Measurements from ENCODE around the gene JAZF1. TPM values are rescaled to one million over a fixed set of nuclear protein-coding genes. Genes with fewer than 3 reads are reported as not detected.

Gene JAZF1
- total RNA-seq, 2 donors from 2014 or later: 13.9 to 16.5 TPM

DNA sequence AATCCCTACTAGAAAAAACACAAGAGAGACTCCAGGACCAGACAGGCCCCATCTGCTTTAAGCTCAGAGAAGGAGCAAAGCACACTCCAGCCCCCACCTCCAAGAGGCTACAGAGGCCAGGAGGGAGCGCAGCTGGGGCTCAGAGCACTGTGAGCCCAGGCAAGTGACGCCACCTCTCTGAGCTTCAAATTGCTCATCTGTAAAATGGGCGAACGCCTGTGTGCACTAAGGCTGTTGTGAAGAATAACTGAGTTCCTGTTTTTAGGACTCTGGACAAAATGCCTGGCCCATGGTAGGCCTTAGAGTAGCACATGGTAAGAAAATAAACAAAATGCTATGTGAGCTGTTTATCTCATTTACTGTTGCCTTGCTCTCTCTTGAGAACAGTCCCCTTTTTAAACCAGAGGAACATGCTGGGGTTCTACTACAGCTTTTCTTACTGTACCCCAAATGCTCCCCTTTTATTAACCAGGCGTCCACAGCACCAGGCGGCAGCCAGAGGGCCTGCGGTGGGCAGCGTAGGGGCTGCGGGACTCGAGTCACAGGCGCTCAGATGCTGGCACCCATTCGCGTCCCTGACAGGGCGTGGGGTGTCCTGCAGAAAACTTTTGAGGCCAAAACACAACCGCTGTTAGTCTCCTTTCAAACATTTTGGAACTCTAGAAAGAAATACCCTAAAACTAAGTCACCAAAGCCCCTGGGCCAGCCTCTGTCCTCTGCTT is 336.9 kb downstream of the JAZF1 start:
- no peak for ATAC-seq (ENCODE audit: insufficient number of reproducible peaks, low FRiP score, low read depth)
- no peak overlapping the region for H3K4me3 ChIP-seq
- no peak overlapping the region for H3K27ac ChIP-seq
- no peaks in the 10 kb centered on the region for H3K27me3 ChIP-seq (replicated peaks; ENCODE audit: insufficient read depth)
- no peak for DNase-seq (ENCODE audit: low spot score)
- TF ChIP-seq, protein P1, sequence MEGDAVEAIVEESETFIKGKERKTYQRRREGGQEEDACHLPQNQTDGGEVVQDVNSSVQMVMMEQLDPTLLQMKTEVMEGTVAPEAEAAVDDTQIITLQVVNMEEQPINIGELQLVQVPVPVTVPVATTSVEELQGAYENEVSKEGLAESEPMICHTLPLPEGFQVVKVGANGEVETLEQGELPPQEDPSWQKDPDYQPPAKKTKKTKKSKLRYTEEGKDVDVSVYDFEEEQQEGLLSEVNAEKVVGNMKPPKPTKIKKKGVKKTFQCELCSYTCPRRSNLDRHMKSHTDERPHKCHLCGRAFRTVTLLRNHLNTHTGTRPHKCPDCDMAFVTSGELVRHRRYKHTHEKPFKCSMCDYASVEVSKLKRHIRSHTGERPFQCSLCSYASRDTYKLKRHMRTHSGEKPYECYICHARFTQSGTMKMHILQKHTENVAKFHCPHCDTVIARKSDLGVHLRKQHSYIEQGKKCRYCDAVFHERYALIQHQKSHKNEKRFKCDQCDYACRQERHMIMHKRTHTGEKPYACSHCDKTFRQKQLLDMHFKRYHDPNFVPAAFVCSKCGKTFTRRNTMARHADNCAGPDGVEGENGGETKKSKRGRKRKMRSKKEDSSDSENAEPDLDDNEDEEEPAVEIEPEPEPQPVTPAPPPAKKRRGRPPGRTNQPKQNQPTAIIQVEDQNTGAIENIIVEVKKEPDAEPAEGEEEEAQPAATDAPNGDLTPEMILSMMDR (IDR thresholded peaks at IDR 0.05): no peak
- H3K36me3 ChIP-seq: peaks cover 8% of the 10 kb centered on the region
- H3K9me3 ChIP-seq: no peaks in the 10 kb centered on the region
- peaks cover 4 to 24% of the 10 kb centered on the region in 2 donors for H3K4me1 ChIP-seq (ENCODE audit: control insufficient read depth in 1 of 2, low read depth in 2 of 2)

DNA sequence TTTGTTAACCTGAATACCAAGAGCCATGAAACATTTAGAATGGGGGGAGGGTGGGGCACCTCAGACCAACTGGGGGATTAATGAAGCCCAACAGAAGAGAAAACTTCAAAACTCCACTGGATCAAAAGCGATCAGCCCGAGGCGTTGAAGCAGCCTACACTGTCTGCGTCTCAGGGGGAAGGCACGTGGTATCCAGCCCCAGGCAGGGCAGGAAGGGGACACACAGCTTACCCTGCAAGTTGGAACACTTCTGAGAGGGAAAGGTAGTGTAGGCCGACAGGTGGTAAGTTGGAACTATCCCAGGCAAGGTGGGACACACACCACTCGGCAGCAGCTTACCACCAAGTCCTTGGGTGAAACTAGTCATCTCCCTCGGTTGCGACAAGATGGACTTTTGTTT is 337.7 kb downstream of the JAZF1 start:
- peaks cover 4 to 33% of the 10 kb centered on the region in 2 donors for H3K4me1 ChIP-seq (ENCODE audit: control insufficient read depth in 1 of 2, low read depth in 2 of 2)
- H3K27me3 ChIP-seq (replicated peaks; ENCODE audit: insufficient read depth): no peaks in the 10 kb centered on the region
- H3K4me3 ChIP-seq: no peak overlapping the region
- H3K27ac ChIP-seq: no peak overlapping the region
- no peaks in the 10 kb centered on the region for H3K9me3 ChIP-seq
- ATAC-seq (ENCODE audit: insufficient number of reproducible peaks, low FRiP score, low read depth) (no peak), DNase-seq (ENCODE audit: low spot score) (no peak)
- H3K36me3 ChIP-seq: peaks cover 8% of the 10 kb centered on the region
- TF ChIP-seq, protein P1 (IDR thresholded peaks at IDR 0.05): no peak

DNA sequence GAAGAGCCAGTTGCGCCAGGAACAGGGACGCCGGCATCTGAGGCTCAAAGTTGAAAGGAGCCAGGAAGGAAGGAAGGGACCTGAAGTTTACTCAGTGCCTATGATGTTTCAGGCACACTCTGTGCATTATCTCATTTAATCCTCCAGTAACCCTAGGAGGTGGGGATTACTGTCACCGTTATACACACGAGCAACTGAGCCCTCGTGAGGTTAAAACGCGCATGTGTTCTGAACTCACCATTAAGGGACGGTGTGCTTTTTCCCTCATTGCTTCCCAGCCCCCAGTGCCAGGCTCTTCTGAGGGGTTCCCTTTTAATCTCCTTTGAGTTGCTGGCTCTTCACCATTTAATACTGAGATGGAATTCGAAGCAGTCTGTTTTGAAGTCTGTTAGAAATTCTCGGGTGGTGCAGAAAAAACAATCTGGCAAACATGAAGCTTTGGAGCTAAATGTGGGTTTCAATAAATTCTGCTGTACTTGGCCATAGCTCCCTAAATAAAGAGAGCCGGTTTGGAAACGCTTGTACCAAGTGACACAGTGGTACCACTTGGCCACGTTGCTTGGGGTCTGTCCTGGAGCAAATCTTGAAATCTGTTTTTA is 338.4 kb downstream of the JAZF1 start:
- H3K4me3 ChIP-seq: no peak overlapping the region
- H3K27ac ChIP-seq: no peak overlapping the region
- H3K27me3 ChIP-seq (replicated peaks; ENCODE audit: insufficient read depth): no peaks in the 10 kb centered on the region
- no peak for ATAC-seq (ENCODE audit: insufficient number of reproducible peaks, low FRiP score, low read depth)
- DNase-seq (ENCODE audit: low spot score): no peak
- peaks cover 8% of the 10 kb centered on the region for H3K36me3 ChIP-seq
- TF ChIP-seq, protein P1 (IDR thresholded peaks at IDR 0.05): no peak
- no peaks in the 10 kb centered on the region for H3K9me3 ChIP-seq
- peaks cover 4 to 34% of the 10 kb centered on the region in 2 donors for H3K4me1 ChIP-seq (ENCODE audit: control insufficient read depth in 1 of 2, low read depth in 2 of 2)

DNA sequence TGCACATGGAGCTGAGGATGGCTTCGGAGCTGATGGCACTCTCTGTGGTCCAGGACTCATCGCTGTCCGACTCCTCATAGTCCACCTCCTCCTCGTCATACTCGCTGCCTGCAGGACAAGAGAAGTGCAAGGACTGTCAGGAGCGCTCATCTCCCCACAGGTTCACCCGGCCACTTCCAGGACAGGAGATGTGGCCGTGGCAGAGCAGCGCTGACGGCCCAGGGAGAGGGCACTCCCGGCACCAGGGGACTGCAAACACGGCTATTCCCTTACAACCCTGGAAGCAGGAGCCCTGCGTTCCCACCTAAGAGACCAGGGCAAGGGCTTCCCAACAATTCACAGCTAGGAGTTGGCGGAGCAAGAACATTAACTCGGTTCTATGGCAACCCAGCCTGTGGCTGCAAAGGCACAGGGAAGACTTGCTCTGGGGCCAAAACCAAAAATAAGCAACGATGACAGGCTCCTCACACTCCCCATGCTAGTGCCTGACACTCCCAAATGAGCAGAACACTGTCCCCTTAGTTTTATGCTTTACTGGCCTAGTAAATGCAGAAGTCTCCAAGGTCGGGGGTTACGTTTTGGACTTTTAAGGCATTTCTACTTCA is 339.7 kb downstream of the JAZF1 start:
- Histone ChIP-seq H3K9me3 (no peaks in the 10 kb centered on the region), H3K27ac (no peak overlapping the region), H3K27me3 (replicated peaks; ENCODE audit: insufficient read depth) (no peaks in the 10 kb centered on the region), H3K4me1 (ENCODE audit: control insufficient read depth in 1 of 2, low read depth in 2 of 2) (peaks cover 4 to 34% of the 10 kb centered on the region in 2 donors), H3K36me3 (peaks cover 8% of the 10 kb centered on the region), H3K4me3 (no peak overlapping the region)
- DNase-seq (ENCODE audit: low spot score): no peak
- TF ChIP-seq, protein P1 (IDR thresholded peaks at IDR 0.05): no peak
- ATAC-seq (ENCODE audit: insufficient number of reproducible peaks, low FRiP score, low read depth): no peak

DNA sequence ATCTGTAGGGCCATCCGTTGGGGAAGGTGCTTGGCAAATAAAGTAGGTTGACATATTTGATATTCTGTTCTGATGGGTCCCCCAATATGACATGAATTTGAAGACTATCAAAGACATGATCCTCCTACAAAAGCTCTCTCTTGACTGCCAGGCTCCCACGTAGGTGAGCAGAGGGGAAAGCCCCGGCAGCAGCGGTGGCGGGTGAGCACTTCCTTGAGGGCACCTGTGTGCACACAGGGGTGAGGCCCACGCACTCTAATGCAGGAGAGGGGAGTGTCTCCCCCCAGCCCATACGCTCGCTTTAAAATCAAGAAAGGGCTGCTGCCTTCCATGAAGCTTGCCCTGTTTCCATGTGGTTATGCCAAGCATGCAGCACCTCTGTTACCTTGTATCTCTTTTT is 340.3 kb downstream of the JAZF1 start:
- Histone ChIP-seq H3K27ac (no peak overlapping the region), H3K27me3 (replicated peaks; ENCODE audit: insufficient read depth) (no peaks in the 10 kb centered on the region), H3K36me3 (peaks cover 8% of the 10 kb centered on the region), H3K4me1 (ENCODE audit: control insufficient read depth in 1 of 2, low read depth in 2 of 2) (peaks cover 4 to 34% of the 10 kb centered on the region in 2 donors), H3K9me3 (no peaks in the 10 kb centered on the region), H3K4me3 (no peak overlapping the region)
- TF ChIP-seq, protein P1 (IDR thresholded peaks at IDR 0.05): no peak
- ATAC-seq (ENCODE audit: insufficient number of reproducible peaks, low FRiP score, low read depth) (no peak), DNase-seq (ENCODE audit: low spot score) (no peak)
